HUES6 (cell line): ENCODE results near the gene LRRC39.

ENCODE experiments used
- H3K27ac ChIP-seq: 2 replicates; pipeline ENCODE4 v1.7.0; 2013; ENCODE audit warnings: low read depth, mild to moderate bottlenecking, low read length, inconsistent platforms
- H3K27me3 ChIP-seq: 2 replicates; pipeline ENCODE4 v1.6.1; 2013; ENCODE audit warnings: low read length; ENCODE audit not compliant: control insufficient read depth, insufficient read depth
- H3K36me3 ChIP-seq: 2 replicates; pipeline ENCODE4 v1.6.1; 2013; ENCODE audit warnings: low read length; ENCODE audit not compliant: control insufficient read depth, insufficient read depth
- H3K4me1 ChIP-seq: 2 replicates; pipeline ENCODE4 v1.6.1; 2013; ENCODE audit warnings: low read length; ENCODE audit not compliant: control insufficient read depth, insufficient read depth
- H3K4me3 ChIP-seq: 2 replicates; pipeline ENCODE4 v1.5.1; 2013; ENCODE audit warnings: low read depth, low read length
- H3K9ac ChIP-seq: one replicate; pipeline ENCODE4 v1.6.1; 2013; ENCODE audit warnings: mild to moderate bottlenecking, low read length
- H3K9me3 ChIP-seq: 2 replicates; pipeline ENCODE4 v1.6.1; 2013; ENCODE audit warnings: low read depth, low read length; ENCODE audit not compliant: control insufficient read depth, insufficient read depth

The LRRC39 gene

GRCh38 chr1:100127226-100127625, 50.8 kb downstream of the LRRC39 start:
- Histone ChIP-seq H3K4me1 (0 out of 2 replicates have a peak, but pooled peaks cover 6% of the 10 kb centered on the region), H3K9me3 (no peaks in the 10 kb centered on the region), H3K27ac (no peak overlapping the region), H3K36me3 (peaks cover 11% of the 10 kb centered on the region; the same call in 1 of the 2 replicates), H3K27me3 (no peaks in the 10 kb centered on the region), H3K4me3 (no peak overlapping the region), H3K9ac (no peak overlapping the region)

GRCh38 chr1:100122177-100122576, 55.9 kb downstream of the LRRC39 start:
- Histone ChIP-seq H3K27ac (no peak overlapping the region), H3K36me3 (peaks cover 41% of the 10 kb centered on the region), H3K9me3 (no peaks in the 10 kb centered on the region)

GRCh38 chr1:100115524-100115923, 62.5 kb downstream of the LRRC39 start:
- Histone ChIP-seq H3K27ac (no peak overlapping the region), H3K27me3 (no peaks in the 10 kb centered on the region), H3K4me3 (no peak overlapping the region), H3K9me3 (no peaks in the 10 kb centered on the region), H3K9ac (no peak overlapping the region), H3K36me3 (peaks cover 45% of the 10 kb centered on the region), H3K4me1 (no peaks in the 10 kb centered on the region)

More at GRCh38 chr1:100122177-100122576, 55.9 kb downstream of the LRRC39 start:
- H3K4me3 ChIP-seq = no peak overlapping the region
- H3K4me1 ChIP-seq = no peaks in the 10 kb centered on the region
- no peaks in the 10 kb centered on the region for H3K27me3 ChIP-seq
- no peak overlapping the region for H3K9ac ChIP-seq

GRCh38 chr1:100109554-100110066, 68.4 kb downstream of the LRRC39 start:
- Histone ChIP-seq H3K27me3 (no peaks in the 10 kb centered on the region), H3K9me3 (no peaks in the 10 kb centered on the region), H3K4me1 (no peaks in the 10 kb centered on the region), H3K36me3 (peaks cover 49% of the 10 kb centered on the region), H3K27ac (no peak overlapping the region), H3K9ac (no peak overlapping the region), H3K4me3 (no peak overlapping the region)

GRCh38 chr1:100107696-100108095, 70.4 kb downstream of the LRRC39 start:
- Histone ChIP-seq H3K27ac (no peak overlapping the region), H3K4me3 (no peak overlapping the region), H3K36me3 (peaks cover 65% of the 10 kb centered on the region), H3K9me3 (no peaks in the 10 kb centered on the region), H3K9ac (no peak overlapping the region), H3K4me1 (no peaks in the 10 kb centered on the region), H3K27me3 (no peaks in the 10 kb centered on the region)

GRCh38 chr1:100101564-100101963, 76.5 kb downstream of the LRRC39 start:
- Histone ChIP-seq H3K4me3 (no peak overlapping the region), H3K27me3 (no peaks in the 10 kb centered on the region), H3K4me1 (no peaks in the 10 kb centered on the region), H3K27ac (no peak overlapping the region), H3K36me3 (peaks cover 76% of the 10 kb centered on the region), H3K9me3 (no peaks in the 10 kb centered on the region), H3K9ac (no peak overlapping the region)

- H3K36me3 ChIP-seq = peaks cover 73% of the 10 kb centered on the region
- no peak overlapping the region for H3K27ac ChIP-seq
These were observed 77.9 kb downstream of the LRRC39 start for GRCh38 chr1:100100202-100100601.

More at GRCh38 chr1:100100202-100100601, 77.9 kb downstream of the LRRC39 start:
- Histone ChIP-seq H3K4me1 (no peaks in the 10 kb centered on the region), H3K9ac (no peak overlapping the region), H3K27me3 (no peaks in the 10 kb centered on the region), H3K4me3 (no peak overlapping the region), H3K9me3 (no peaks in the 10 kb centered on the region)
